T-helper 2 cell treated with Interferon-gamma antibody and Interleukin-4, amounts not matched to agents 5 μg/mL and 100 μg/mL, for 36 hours (primary cell): ENCODE results near the gene NECTIN3.

Source experiments
- DNase-seq: peaks from one replicate; pipeline ENCODE4 v3.0.0; 2021; ENCODE audit warnings: low spot score
- H3K27ac Mint-ChIP-seq: one replicate; pipeline ENCODE4 v1.8.0; 2021; ENCODE audit warnings: mild to moderate bottlenecking, mixed read lengths
- H3K27me3 Mint-ChIP-seq: one replicate; pipeline ENCODE4 v1.8.0; 2021; ENCODE audit warnings: low read depth, mixed read lengths
- H3K36me3 Mint-ChIP-seq: one replicate; pipeline ENCODE4 v1.8.0; 2021; ENCODE audit warnings: low read depth, mixed read lengths
- H3K4me1 Mint-ChIP-seq: one replicate; pipeline ENCODE4 v1.8.0; 2021; ENCODE audit warnings: low read depth, mixed read lengths
- H3K4me3 Mint-ChIP-seq: one replicate; pipeline ENCODE4 v1.8.0; 2022; ENCODE audit warnings: mild to moderate bottlenecking, moderate library complexity, mixed read lengths
- H3K9me3 Mint-ChIP-seq: one replicate; pipeline ENCODE4 v1.8.0; 2021; ENCODE audit warnings: mixed read lengths

NECTIN3 gene

DNA sequence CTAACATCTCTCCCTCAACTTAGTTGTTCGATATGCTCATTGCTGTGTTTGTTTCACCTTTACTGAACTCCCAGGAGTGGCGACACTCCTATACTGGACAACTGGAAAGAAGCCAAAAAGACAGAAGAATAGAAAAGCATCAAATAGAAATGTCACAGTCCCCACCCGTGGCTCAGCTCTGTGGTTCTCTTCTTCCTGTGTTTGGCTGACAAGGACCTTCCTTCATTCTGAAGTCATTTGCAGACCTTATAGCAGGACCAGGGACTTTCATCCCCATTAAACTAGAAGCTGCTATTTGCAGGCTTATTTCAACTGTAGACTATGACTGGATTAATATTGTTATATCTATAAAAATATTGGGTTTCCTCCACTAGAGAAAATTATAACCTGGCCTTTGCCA, 125.9 kb downstream of the NECTIN3 start:
- Mint-ChIP-seq H3K27ac (no peak overlapping the region), H3K4me3 (no peak overlapping the region), H3K36me3 (peaks cover 2% of the 10 kb centered on the region), H3K27me3 (peaks cover 2% of the 10 kb centered on the region), H3K9me3 (no peaks in the 10 kb centered on the region), H3K4me1 (peaks cover 7% of the 10 kb centered on the region)
- DNase-seq: no peak

- no peak overlapping the region for H3K27ac Mint-ChIP-seq
- no peaks in the 10 kb centered on the region for H3K36me3 Mint-ChIP-seq
- H3K9me3 Mint-ChIP-seq: no peaks in the 10 kb centered on the region
- no peak overlapping the region for H3K4me3 Mint-ChIP-seq
- H3K4me1 Mint-ChIP-seq: peaks cover 4% of the 10 kb centered on the region
- H3K27me3 Mint-ChIP-seq: peaks cover 12% of the 10 kb centered on the region
- DNase-seq: no peak
Measured at GRCh38 chr3:111200027-111200426, 128.4 kb downstream of the NECTIN3 start.

GRCh38 chr3:111210003-111210711, 138.5 kb downstream of the NECTIN3 start:
- Mint-ChIP-seq H3K36me3 (no peaks in the 10 kb centered on the region), H3K27me3 (peaks cover 2% of the 10 kb centered on the region), H3K9me3 (no peaks in the 10 kb centered on the region), H3K4me1 (no peaks in the 10 kb centered on the region), H3K4me3 (no peak overlapping the region), H3K27ac (no peak overlapping the region)
- no peak for DNase-seq

DNA sequence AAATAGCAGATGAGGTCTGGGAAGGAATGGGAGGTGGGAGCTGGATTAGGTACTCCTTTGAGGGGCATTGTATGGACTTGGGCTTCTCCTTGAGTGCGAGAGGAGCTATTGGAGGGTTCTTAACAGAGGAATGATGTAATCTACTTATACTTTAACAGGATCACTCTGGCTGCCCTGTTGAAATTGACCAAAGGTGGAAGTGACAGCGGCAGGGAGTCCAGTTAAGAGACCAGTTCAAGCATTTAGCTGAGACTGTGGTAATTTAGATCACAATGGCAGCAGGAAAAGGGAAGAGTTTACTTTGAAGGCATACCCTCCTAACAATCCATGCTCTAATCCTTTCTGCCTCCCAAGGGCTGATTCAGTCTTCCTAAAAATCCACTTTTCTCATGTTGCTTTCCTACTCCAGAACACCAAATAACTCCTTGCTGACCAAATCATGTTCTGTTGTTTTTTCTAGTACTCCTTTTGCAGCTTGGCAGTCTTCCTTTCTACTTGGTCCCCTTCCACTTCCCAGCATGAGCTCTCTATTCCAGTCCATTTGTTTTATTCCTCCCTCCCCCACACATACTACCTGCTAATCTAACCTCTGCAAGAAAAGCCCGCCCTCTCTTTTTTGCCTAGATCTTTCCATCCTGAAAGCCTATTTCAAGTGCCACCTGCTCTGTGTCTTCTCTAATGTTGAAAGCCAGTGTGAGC, 139.4 kb downstream of the NECTIN3 start:
- no peak overlapping the region for H3K4me3 Mint-ChIP-seq
- DNase-seq: no peak
- H3K27ac Mint-ChIP-seq: no peak overlapping the region
- H3K9me3 Mint-ChIP-seq: no peaks in the 10 kb centered on the region
- peaks cover 9% of the 10 kb centered on the region for H3K27me3 Mint-ChIP-seq
- no peaks in the 10 kb centered on the region for H3K36me3 Mint-ChIP-seq
- H3K4me1 Mint-ChIP-seq: no peaks in the 10 kb centered on the region

DNA sequence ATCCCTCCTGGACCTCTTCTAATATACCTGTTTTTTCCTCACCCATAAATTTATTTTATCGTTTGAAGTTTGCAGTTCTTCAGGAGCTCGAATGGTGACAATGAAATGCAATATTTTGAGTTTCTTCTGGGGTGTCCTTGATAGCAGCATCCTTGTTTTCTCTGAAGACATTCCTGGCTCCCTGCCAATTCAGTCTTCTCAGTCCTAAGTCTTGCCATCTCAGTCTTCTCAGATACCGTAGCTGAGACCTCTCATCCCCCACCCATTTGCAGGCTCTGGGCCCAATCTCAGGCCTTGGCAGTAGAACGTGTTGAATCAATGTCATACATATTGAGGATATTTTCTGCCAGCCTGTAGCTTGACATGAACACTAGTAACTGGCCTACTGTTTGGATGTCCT, 140.9 kb downstream of the NECTIN3 start:
- Mint-ChIP-seq H3K27ac (no peak overlapping the region), H3K36me3 (no peaks in the 10 kb centered on the region), H3K4me1 (no peaks in the 10 kb centered on the region), H3K27me3 (peaks cover 16% of the 10 kb centered on the region), H3K4me3 (no peak overlapping the region), H3K9me3 (no peaks in the 10 kb centered on the region)
- no peak for DNase-seq

GRCh38 chr3:111215481-111215880, 143.9 kb downstream of the NECTIN3 start:
- Mint-ChIP-seq H3K9me3 (no peaks in the 10 kb centered on the region), H3K4me1 (no peaks in the 10 kb centered on the region), H3K27me3 (peaks cover 24% of the 10 kb centered on the region), H3K4me3 (no peak overlapping the region), H3K36me3 (no peaks in the 10 kb centered on the region), H3K27ac (no peak overlapping the region)
- DNase-seq: no peak

DNA sequence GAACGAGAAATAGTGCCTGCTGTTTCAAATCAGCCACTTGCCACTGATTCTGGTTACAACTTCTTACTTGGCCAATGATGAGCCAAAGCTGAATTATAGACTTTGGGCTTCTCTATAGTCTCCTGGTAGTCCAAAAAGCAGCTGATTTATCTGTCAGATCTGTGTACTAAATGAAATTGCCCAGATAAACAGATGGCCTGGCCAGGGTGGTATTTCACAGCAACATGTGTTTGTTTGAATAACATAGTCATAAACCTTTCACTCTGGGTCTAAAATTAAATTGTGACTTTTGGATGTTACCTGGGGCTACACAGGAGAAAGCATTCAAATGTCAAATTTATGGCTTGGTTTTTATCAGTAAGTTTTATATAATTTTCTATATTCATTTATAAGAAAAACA, 147.0 kb downstream of the NECTIN3 start:
- DNase-seq: no peak
- H3K27me3 Mint-ChIP-seq: peaks cover 29% of the 10 kb centered on the region
- H3K36me3 Mint-ChIP-seq: no peaks in the 10 kb centered on the region
- no peak overlapping the region for H3K27ac Mint-ChIP-seq
- no peaks in the 10 kb centered on the region for H3K9me3 Mint-ChIP-seq
- no peak overlapping the region for H3K4me3 Mint-ChIP-seq
- H3K4me1 Mint-ChIP-seq: no peaks in the 10 kb centered on the region

DNA sequence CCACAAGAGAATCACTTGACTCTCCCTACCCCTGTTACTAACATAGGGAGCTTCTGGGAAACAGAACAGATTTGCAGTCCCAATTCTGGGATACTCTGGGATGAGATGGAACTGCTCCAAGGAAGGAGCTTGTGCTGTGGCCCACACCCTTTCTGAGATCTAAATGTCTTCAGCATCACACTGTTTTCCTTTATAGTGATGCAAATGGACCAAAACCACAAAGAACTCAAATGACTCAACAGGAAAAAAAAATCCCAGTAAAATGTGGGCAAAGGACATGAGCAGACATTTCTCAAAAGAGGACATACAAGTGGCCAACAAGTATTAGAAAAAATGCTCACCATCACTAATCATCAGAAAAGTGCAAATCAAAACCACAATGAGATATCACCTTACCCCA, 155.6 kb downstream of the NECTIN3 start:
- DNase-seq: no peak
- H3K9me3 Mint-ChIP-seq: peaks cover 30% of the 10 kb centered on the region
- H3K36me3 Mint-ChIP-seq: no peaks in the 10 kb centered on the region
- H3K27ac Mint-ChIP-seq: no peak overlapping the region
- H3K4me3 Mint-ChIP-seq: no peak overlapping the region
- H3K27me3 Mint-ChIP-seq: peaks cover 22% of the 10 kb centered on the region
- peaks cover 8% of the 10 kb centered on the region for H3K4me1 Mint-ChIP-seq

- Mint-ChIP-seq H3K4me3 (no peak overlapping the region), H3K27me3 (peaks cover 17% of the 10 kb centered on the region), H3K9me3 (peaks cover 36% of the 10 kb centered on the region)
Measured at GRCh38 chr3:111229301-111229700, 157.7 kb downstream of the NECTIN3 start.

DNA sequence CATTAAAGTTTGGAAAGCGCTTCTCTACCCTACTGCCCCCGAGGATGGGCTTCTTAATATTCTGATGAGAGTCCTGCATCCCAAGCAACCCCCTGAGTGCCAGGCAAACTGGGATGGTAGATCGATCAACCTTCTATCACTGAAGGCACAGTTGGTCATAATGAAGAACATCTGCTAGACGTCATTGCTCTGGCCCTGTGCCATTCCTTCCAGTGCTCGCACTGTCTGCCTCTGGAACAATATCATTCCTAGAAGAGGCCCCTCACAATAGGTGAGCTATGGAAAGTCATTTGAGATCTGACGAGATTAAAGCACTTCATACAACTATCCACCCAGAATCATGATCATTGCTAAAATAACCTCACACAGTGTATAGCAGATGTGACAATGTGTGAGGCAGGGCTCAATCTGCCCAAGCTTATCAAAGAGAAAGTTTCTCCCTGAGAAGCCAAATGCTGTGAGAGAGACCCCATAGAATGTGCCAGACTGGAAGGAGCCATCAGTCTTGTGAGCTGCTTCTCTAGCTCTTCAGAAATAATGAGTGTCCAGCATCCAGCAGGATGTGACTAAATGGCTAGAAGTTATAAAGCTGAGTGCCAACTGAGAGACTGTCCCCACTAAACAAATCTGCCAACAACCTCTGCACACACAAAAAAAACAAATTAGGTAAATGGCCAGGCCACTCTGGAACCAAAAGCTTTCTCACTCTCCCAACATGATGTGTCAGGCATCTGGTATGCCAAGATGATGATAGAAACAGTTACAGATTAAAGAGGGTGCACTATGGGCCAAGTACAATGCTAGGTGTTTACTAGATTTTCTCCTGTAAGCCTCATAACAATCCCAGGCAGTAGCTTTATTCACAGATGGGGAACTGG, 165.5 kb downstream of the NECTIN3 start:
- H3K9me3 Mint-ChIP-seq: peaks cover 19% of the 10 kb centered on the region
- no peak for DNase-seq
- H3K36me3 Mint-ChIP-seq: peaks cover 18% of the 10 kb centered on the region
- no peak overlapping the region for H3K27ac Mint-ChIP-seq
- peaks cover 7% of the 10 kb centered on the region for H3K27me3 Mint-ChIP-seq
- H3K4me3 Mint-ChIP-seq: no peak overlapping the region
- H3K4me1 Mint-ChIP-seq: peaks cover 29% of the 10 kb centered on the region

More at GRCh38 chr3:111229301-111229700, 157.7 kb downstream of the NECTIN3 start:
- Mint-ChIP-seq H3K36me3 (peaks cover 4% of the 10 kb centered on the region), H3K4me1 (peaks cover 13% of the 10 kb centered on the region), H3K27ac (no peak overlapping the region)
- DNase-seq: no peak

DNA sequence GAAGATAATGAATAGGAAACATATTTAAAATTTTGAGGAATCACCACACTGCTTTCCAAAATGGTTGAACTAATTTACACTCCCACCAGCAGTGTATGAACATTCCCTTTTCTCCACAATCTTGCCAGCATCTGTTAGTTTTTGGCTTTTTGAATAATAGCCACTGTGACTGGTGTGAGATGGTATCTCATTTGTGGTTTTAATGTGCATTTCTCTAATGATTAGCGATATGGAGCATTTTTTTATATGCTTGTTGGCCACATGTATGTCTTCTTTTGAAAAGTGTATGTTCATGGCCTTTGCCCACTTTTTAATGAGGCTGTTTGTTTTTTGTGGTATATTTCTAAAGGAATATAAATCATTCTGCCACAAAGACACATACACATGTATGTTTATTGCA, 166.3 kb downstream of the NECTIN3 start:
- DNase-seq: no peak
- Mint-ChIP-seq H3K27me3 (peaks cover 5% of the 10 kb centered on the region), H3K4me3 (peak overlapping the region; percentile 32), H3K4me1 (peaks cover 29% of the 10 kb centered on the region), H3K36me3 (peaks cover 18% of the 10 kb centered on the region), H3K9me3 (peaks cover 19% of the 10 kb centered on the region), H3K27ac (no peak overlapping the region)

DNA sequence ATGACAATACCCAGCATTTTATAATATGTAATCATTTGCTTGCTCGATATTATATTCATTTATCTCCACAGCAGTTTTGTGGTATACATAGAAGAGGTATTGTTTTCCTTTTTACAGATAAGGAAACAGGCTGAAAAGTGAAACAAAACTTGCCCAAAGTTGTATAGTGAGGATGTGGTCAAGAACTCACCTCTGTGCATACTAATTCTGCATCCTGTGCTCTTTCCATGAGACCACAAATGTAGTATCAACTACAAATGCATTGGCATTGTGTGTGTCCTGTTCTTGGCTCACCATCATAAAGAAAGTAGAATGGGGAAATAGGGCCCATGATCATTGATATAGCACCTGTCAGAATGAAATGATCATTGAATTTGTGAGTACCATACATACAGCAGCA, 167.3 kb downstream of the NECTIN3 start:
- Mint-ChIP-seq H3K27ac (peak overlapping the region; percentile 72), H3K27me3 (peaks cover 5% of the 10 kb centered on the region), H3K4me1 (peaks cover 28% of the 10 kb centered on the region), H3K9me3 (peaks cover 22% of the 10 kb centered on the region), H3K36me3 (peaks cover 18% of the 10 kb centered on the region), H3K4me3 (peak overlapping the region; percentile 57)
- peak; percentile 48 for DNase-seq

DNA sequence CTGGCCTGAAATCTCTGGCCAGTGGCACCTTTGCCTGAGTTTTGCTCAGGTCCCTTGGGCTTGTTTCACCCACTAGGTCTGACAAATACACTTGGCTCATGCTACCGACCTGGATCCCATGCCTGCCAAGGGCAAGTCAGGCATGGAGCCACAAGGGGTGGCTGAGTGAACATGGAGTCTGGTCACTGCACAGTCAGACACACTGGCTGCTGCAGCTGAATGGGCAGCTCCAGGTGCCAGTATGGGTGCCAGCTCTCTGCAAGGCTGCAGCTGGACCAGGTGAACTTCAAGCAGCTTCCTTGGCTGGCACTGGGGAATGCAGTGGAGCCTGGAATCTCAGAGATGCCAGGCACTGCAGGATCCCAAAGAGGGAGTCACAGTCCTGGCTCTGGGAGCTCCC, 170.3 kb downstream of the NECTIN3 start:
- DNase-seq: no peak
- H3K4me1 Mint-ChIP-seq: peaks cover 24% of the 10 kb centered on the region
- no peak overlapping the region for H3K27ac Mint-ChIP-seq
- peaks cover 16% of the 10 kb centered on the region for H3K36me3 Mint-ChIP-seq
- H3K9me3 Mint-ChIP-seq: peaks cover 22% of the 10 kb centered on the region
- H3K4me3 Mint-ChIP-seq: no peak overlapping the region
- peaks cover 23% of the 10 kb centered on the region for H3K27me3 Mint-ChIP-seq
